Activated CD4-positive, CD25-positive, alpha-beta regulatory T cell treated with anti-CD3 and anti-CD28 coated beads, Interleukin-2, amount 50 U/mL, for 24 hours (primary cell): ENCODE results near the gene ATRN.

ENCODE experiments used
- ATAC-seq, 2 donors: fragments of 150-1000 bp; cut with Tn5 transposase; one replicate each; pipeline ENCODE4 v1.10.0; 2021; ENCODE audit warnings: mild to moderate bottlenecking in 1 of 2, moderate library complexity in 1 of 2

The ATRN gene

GRCh38 chr20:3659492-3660261 is 188.9 kb downstream of the ATRN start:
- no peak for ATAC-seq

GRCh38 chr20:3660262-3661059 is 189.6 kb downstream of the ATRN start:
- no peak for ATAC-seq

GRCh38 chr20:3661060-3661813 is 190.4 kb downstream of the ATRN start:
- no peak for ATAC-seq

- ATAC-seq: no peak
Measured at GRCh38 chr20:3661814-3662665, 191.2 kb downstream of the ATRN start.

- ATAC-seq: no peak
Measured at GRCh38 chr20:3663031-3663701, 192.3 kb downstream of the ATRN start, which contains the start of gene GFRA4. Gene GFRA4 (minus strand): TSS chr20:3663399. CDS start chr20:3663399, 0 bp downstream.

- ATAC-seq: no peak
Measured at GRCh38 chr20:3663858-3664257, 193.0 kb downstream of the ATRN start.

GRCh38 chr20:3667434-3668037 is 196.7 kb downstream of the ATRN start:
- no peak for ATAC-seq

- no peak for ATAC-seq
Measured at GRCh38 chr20:3669710-3670367, 199.0 kb downstream of the ATRN start.

- ATAC-seq: no peak
Measured at GRCh38 chr20:3670511-3670910, 199.7 kb downstream of the ATRN start.

- no peak for ATAC-seq
Measured at GRCh38 chr20:3670945-3671344, 200.1 kb downstream of the ATRN start.

GRCh38 chr20:3671986-3672546 is 201.2 kb downstream of the ATRN start:
- no peak for ATAC-seq

- no peak for ATAC-seq
Measured at GRCh38 chr20:3672547-3673171, 201.8 kb downstream of the ATRN start.

- ATAC-seq: no peak
Measured at GRCh38 chr20:3673221-3674070, 202.6 kb downstream of the ATRN start.

GRCh38 chr20:3674447-3674846 is 203.6 kb downstream of the ATRN start:
- no peak for ATAC-seq

GRCh38 chr20:3674995-3675900 is 204.4 kb downstream of the ATRN start:
- ATAC-seq: no peak

- no peak for ATAC-seq
Measured at GRCh38 chr20:3677733-3678132, 206.9 kb downstream of the ATRN start.

- no peak for ATAC-seq
Measured at GRCh38 chr20:3678198-3678597, 207.4 kb downstream of the ATRN start.
